ENCODE results near the gene RFX5.

- no peak for TF ChIP-seq CTCF (IDR thresholded peaks at IDR 0.05)
- no peak for TF ChIP-seq POLR2A (IDR thresholded peaks at IDR 0.05)
- no peak for TF ChIP-seq POLR2AphosphoS5 (IDR thresholded peaks at IDR 0.05)
- TF ChIP-seq EP300 (IDR thresholded peaks at IDR 0.05): no peak
These were observed 21.2 kb downstream of the RFX5 start for GRCh38 chr1:151325646-151326429.

All from upper lobe of left lung (tissue), 4 donors.